Lower leg skin (tissue), 4 donors: ENCODE measurements around the gene CLEC6A. TPM values are rescaled to one million over a fixed set of nuclear protein-coding genes. Genes with fewer than 3 reads are reported as not detected.

ENCODE experiments used
- DNase-seq, 2 donors: peaks; one replicate each; pipeline ENCODE4 v3.0.0-alpha.2; 2019; ENCODE audit warnings: low spot score in 2 of 2
- H3K4me3 ChIP-seq: fragments of 200-600 bp; sonication (generic); 2 replicates; pipeline ENCODE4 v1.5.1; 2017; ENCODE audit warnings: mild to moderate bottlenecking, low read depth; ENCODE audit not compliant: poor library complexity, severe bottlenecking
- POLR2A ChIP-seq, 2 donors: fragments of 450-650 bp; IDR thresholded peaks; one replicate each; pipeline ENCODE4 v1.6.1; 2016 to 2017; ENCODE audit warnings: antibody characterized with exemption in 2 of 2, mild to moderate bottlenecking in 1 of 2, moderate library complexity in 1 of 2
- WGBS, 2 donors: methylation state at CpG; one replicate each; pipeline ENCODE4 v1.1.5; 2018; 5-methylcytosine and 5-hydroxymethylcytosine counted together
- intact Hi-C: fragments of 100-400 bp; cut with DNase I; formaldehyde crosslinking; loops from one replicate; pipeline ENCODE4 v1.15.0; 2023; ENCODE audit warnings: low total_unique reads
- total RNA-seq, 4 donors: library from RNA; depleted of rRNA; stranded (reverse); fragments of >200 nt; gene quantifications; one replicate each; pipeline ENCODE4 v1.1.0, GENCODE V29; 2016
- TF ChIP-seq, protein P1 (sequence below), 3 donors: fragments of 450-650 bp; IDR thresholded peaks; one replicate each; pipeline ENCODE4 v1.5.1; 2016; ENCODE audit warnings: antibody characterized with exemption in 3 of 3, mild to moderate bottlenecking in 3 of 3, moderate library complexity in 2 of 3

Gene CLEC6A
- total RNA-seq, 4 donors from 2014 or later = not detected

DNA sequence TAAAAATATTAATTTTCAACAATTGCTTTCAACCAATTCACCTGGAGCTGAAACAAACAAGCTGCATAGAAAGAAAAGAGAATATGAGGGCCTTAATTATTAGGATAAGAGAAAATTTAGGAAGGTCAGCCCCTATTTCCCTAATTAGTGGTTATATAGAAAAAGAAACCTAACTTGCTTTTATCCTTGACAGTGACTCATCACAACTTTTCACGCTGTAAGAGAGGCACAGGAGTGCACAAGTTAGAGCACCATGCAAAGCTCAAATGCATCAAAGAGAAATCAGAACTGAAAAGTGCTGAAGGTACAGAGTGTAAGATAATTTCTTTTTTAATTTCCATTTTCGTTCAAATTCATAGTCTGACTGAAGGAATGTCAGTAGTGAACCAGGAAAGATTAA is 62.2 kb downstream of the CLEC6A start:
- intact Hi-C loops = no loop called here
- 53 to 57% methylated on average over 2 of the region's 2 CpGs for WGBS, 2 donors
- TF ChIP-seq, protein P1, sequence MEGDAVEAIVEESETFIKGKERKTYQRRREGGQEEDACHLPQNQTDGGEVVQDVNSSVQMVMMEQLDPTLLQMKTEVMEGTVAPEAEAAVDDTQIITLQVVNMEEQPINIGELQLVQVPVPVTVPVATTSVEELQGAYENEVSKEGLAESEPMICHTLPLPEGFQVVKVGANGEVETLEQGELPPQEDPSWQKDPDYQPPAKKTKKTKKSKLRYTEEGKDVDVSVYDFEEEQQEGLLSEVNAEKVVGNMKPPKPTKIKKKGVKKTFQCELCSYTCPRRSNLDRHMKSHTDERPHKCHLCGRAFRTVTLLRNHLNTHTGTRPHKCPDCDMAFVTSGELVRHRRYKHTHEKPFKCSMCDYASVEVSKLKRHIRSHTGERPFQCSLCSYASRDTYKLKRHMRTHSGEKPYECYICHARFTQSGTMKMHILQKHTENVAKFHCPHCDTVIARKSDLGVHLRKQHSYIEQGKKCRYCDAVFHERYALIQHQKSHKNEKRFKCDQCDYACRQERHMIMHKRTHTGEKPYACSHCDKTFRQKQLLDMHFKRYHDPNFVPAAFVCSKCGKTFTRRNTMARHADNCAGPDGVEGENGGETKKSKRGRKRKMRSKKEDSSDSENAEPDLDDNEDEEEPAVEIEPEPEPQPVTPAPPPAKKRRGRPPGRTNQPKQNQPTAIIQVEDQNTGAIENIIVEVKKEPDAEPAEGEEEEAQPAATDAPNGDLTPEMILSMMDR (IDR thresholded peaks at IDR 0.05) = no peak
- TF ChIP-seq POLR2A (IDR thresholded peaks at IDR 0.05) = no peak
- DNase-seq = no peak
- no peak overlapping the region for H3K4me3 ChIP-seq

DNA sequence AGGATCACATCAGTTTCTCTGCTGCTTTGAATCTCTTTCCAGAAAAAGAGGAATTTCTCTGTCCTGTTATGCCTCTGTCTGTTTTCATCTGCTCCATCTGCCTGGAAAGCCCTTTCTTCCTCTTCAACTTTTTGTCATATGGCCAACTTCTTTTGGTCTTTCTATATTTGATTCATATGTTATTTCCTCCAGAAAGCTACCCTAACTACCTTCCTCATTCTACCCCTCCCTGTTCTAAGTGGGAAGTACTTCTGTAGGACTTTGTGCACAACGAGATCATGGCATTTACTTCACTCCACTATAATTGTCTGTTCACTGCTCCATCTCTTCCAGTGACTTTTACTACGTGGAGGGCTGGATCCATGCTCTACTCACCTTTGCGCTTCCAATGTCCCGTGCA is 63.4 kb downstream of the CLEC6A start:
- H3K4me3 ChIP-seq = no peak overlapping the region
- WGBS, 2 donors = 63 to 73% methylated on average over 4 of the region's 4 CpGs
- DNase-seq = no peak
- TF ChIP-seq, protein P1 (IDR thresholded peaks at IDR 0.05) = no peak
- no peak for TF ChIP-seq POLR2A (IDR thresholded peaks at IDR 0.05)
- intact Hi-C loops = no loop called here

DNA sequence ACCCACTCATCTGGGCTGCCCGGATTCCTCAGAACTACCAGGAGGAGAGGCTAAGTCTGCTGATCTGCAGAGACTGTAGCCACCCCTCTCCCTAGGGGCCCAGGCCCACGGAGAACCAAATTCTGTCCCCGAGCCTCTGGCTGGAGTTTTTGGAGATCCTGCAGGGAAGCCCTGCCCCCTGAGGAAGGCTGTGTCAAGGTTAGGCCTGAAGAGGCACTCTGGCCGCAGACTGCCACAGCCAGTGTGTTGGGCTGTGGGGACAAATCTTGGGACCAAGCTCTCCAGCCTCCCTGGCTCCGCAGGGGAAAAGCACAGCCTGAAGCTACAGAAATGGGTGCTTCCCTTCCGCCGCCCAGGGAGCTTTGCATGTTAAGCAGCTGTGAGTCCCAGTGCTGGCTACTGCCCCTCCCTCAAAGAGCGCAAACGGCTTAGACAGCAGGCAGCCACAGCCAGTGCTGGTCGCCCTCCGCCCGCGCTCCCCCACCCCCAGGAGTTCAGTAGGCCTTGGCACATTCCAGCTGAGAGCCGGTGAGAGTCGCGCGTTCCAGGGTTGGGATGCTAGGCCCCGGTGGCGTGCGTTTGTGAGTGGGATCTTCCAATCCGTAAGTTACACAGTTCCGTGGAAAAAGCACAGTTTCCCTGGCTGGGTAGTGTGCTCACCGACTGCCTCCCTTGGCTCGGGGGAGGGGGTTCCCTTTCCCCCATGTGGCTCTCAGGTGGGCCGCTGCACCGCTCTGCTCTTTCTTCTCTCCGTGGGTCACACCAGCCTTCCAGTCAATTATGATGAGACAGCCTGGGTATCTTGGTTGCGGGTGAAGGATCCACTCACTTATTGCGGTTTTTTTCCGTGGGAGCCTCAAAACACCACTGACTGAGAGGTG is 71.7 kb downstream of the CLEC6A start:
- intact Hi-C loops = no loop called here
- TF ChIP-seq, protein P1 (IDR thresholded peaks at IDR 0.05) = no peak
- no peak for TF ChIP-seq POLR2A (IDR thresholded peaks at IDR 0.05)
- DNase-seq = no peak
- WGBS, 2 donors = 75 to 80% methylated on average over 27 to 29 of the region's 30 CpGs
- no peak overlapping the region for H3K4me3 ChIP-seq

Other genes with a start within 250 kb of the CLEC6A start
- under 1 TPM in 2 of 4 donors, not detected in 2; 0.10 to 0.23 TPM for gene FAM90A1, start 228.3 kb upstream of the CLEC6A start, total RNA-seq
- under 1 TPM in 1 of 4 donors, not detected in 3; 0.26 TPM for gene CLEC4D, start 57.5 kb downstream of the CLEC6A start, total RNA-seq
- 1 to 10 TPM in 1 of 4 donors, under 1 TPM in 3; 0.42 to 1.6 (median 0.81) TPM for gene CLEC4E, start 84.9 kb downstream of the CLEC6A start, total RNA-seq
- gene AICDA, start 156.9 kb downstream of the CLEC6A start, total RNA-seq = not detected
- gene MFAP5, start 206.9 kb downstream of the CLEC6A start, total RNA-seq = 100 to 1,000 TPM in 1 of 4 donors, 10 to 100 TPM in 3; 23.2 to 117 (median 33.2) TPM
- gene RIMKLB, start 242.0 kb downstream of the CLEC6A start, total RNA-seq = 10 to 100 TPM in 3 of 4 donors, 1 to 10 TPM in 1; 5.8 to 17.9 (median 11.8) TPM